CD8-positive, alpha-beta memory T cell (primary cell): Measurements from ENCODE around the gene ZNF598. TPM values are rescaled to one million over a fixed set of nuclear protein-coding genes. Genes with fewer than 3 reads are reported as not detected.

ENCODE experiments used
- polyA plus RNA-seq: library from polyadenylated mRNA; unstranded; fragments of 300-500 nt; fragmentation: Illumina TruSeq; gene quantifications from one replicate; pipeline ENCODE4 v1.2.3, GENCODE V29; 2021
- total RNA-seq, 2 experiments: library from RNA; stranded (reverse); gene quantifications; one replicate each; pipeline ENCODE4 v1.2.3, GENCODE V29; 2021

The ZNF598 gene
- total and polyA plus RNA-seq, 3 experiments from 2014 or later = 11.3 to 96.6 (median 91.8) TPM

Other genes with a start within 250 kb of the ZNF598 start
Only the 30 nearest of the 33 such genes appear.
- gene MRPS34, start 236.7 kb downstream of the ZNF598 start, total RNA-seq = 100 to 1,000 TPM; 172 to 176 TPM
- 155 TPM for gene MRPS34, start 236.7 kb downstream of the ZNF598 start, polyA plus RNA-seq
- gene SPSB3, start 227.2 kb downstream of the ZNF598 start, total RNA-seq = 10 to 100 TPM; 30.6 to 31.5 TPM
- 63.9 TPM for gene SPSB3, start 227.2 kb downstream of the ZNF598 start, polyA plus RNA-seq
- 10 to 100 TPM; 73.9 to 82.8 TPM for gene NUBP2, start 226.9 kb downstream of the ZNF598 start, total RNA-seq
- 96.6 TPM for gene NUBP2, start 226.9 kb downstream of the ZNF598 start, polyA plus RNA-seq
- not detected for gene IGFALS, start 216.1 kb downstream of the ZNF598 start, total RNA-seq
- gene IGFALS, start 216.1 kb downstream of the ZNF598 start, polyA plus RNA-seq = not detected
- gene HAGH, start 183.0 kb downstream of the ZNF598 start, total RNA-seq = 10 to 100 TPM; 41.2 to 44.5 TPM
- gene HAGH, start 183.0 kb downstream of the ZNF598 start, polyA plus RNA-seq = 54.3 TPM
- gene FAHD1, start 182.6 kb downstream of the ZNF598 start, total RNA-seq = 10 to 100 TPM; 19.3 to 20.9 TPM
- gene FAHD1, start 182.6 kb downstream of the ZNF598 start, polyA plus RNA-seq = 26.7 TPM
- not detected for gene MEIOB, start 137.7 kb downstream of the ZNF598 start, total RNA-seq
- not detected for gene MEIOB, start 137.7 kb downstream of the ZNF598 start, polyA plus RNA-seq
- gene HS3ST6, start 91.4 kb downstream of the ZNF598 start, total RNA-seq = not detected
- gene HS3ST6, start 91.4 kb downstream of the ZNF598 start, polyA plus RNA-seq = not detected
- 10 to 100 TPM; 20.4 TPM for gene MSRB1, start 66.6 kb downstream of the ZNF598 start, total RNA-seq
- gene MSRB1, start 66.6 kb downstream of the ZNF598 start, polyA plus RNA-seq = 20.2 TPM
- gene RPL3L, start 55.1 kb downstream of the ZNF598 start, total RNA-seq = under 1 TPM; 0.37 to 0.62 TPM
- gene RPL3L, start 55.1 kb downstream of the ZNF598 start, polyA plus RNA-seq = not detected
- gene NDUFB10, start 50.3 kb downstream of the ZNF598 start, total RNA-seq = 100 to 1,000 TPM; 150 to 152 TPM
- 236 TPM for gene NDUFB10, start 50.3 kb downstream of the ZNF598 start, polyA plus RNA-seq
- 1,000 to 10,000 TPM; 5,023 to 5,213 TPM for gene RPS2, start 45.0 kb downstream of the ZNF598 start, total RNA-seq
- 5,049 TPM for gene RPS2, start 45.0 kb downstream of the ZNF598 start, polyA plus RNA-seq
- not detected for gene RNF151, start 43.0 kb downstream of the ZNF598 start, total RNA-seq
- not detected for gene RNF151, start 43.0 kb downstream of the ZNF598 start, polyA plus RNA-seq
- 10 to 100 TPM; 74.6 to 78.0 TPM for gene TBL3, start 37.8 kb downstream of the ZNF598 start, total RNA-seq
- 62.9 TPM for gene TBL3, start 37.8 kb downstream of the ZNF598 start, polyA plus RNA-seq
- gene NOXO1, start 28.4 kb downstream of the ZNF598 start, total RNA-seq = under 1 TPM; 0.47 to 0.48 TPM
- not detected for gene NOXO1, start 28.4 kb downstream of the ZNF598 start, polyA plus RNA-seq
- 10 to 100 TPM; 41.7 to 50.1 TPM for gene GFER, start 25.6 kb downstream of the ZNF598 start, total RNA-seq
- gene GFER, start 25.6 kb downstream of the ZNF598 start, polyA plus RNA-seq = 38.4 TPM
- 1 to 10 TPM; 3.4 to 3.6 TPM for gene SYNGR3, start 19.9 kb downstream of the ZNF598 start, total RNA-seq
- gene SYNGR3, start 19.9 kb downstream of the ZNF598 start, polyA plus RNA-seq = 2.1 TPM
- gene NPW, start 10.0 kb upstream of the ZNF598 start, total RNA-seq = 10 to 100 TPM in 1 of 2 experiments, 1 to 10 TPM in 1; 9.4 to 12.5 TPM
- not detected for gene NPW, start 10.0 kb upstream of the ZNF598 start, polyA plus RNA-seq
- gene NHERF2, start 17.1 kb upstream of the ZNF598 start, total RNA-seq = 1 to 10 TPM; 3.0 to 4.1 TPM
- gene NHERF2, start 17.1 kb upstream of the ZNF598 start, polyA plus RNA-seq = 0.51 TPM
- gene NTHL1, start 38.0 kb upstream of the ZNF598 start, total RNA-seq = 10 to 100 TPM; 28.7 to 29.5 TPM
- 16.3 TPM for gene NTHL1, start 38.0 kb upstream of the ZNF598 start, polyA plus RNA-seq
- gene TSC2, start 38.2 kb upstream of the ZNF598 start, total RNA-seq = 10 to 100 TPM; 79.3 to 86.3 TPM
- gene TSC2, start 38.2 kb upstream of the ZNF598 start, polyA plus RNA-seq = 46.4 TPM
- gene PKD1, start 126.1 kb upstream of the ZNF598 start, total RNA-seq = 10 to 100 TPM; 58.9 to 66.2 TPM
- gene PKD1, start 126.1 kb upstream of the ZNF598 start, polyA plus RNA-seq = 9.9 TPM
- under 1 TPM; 0.20 to 0.55 TPM for gene RAB26, start 138.8 kb upstream of the ZNF598 start, total RNA-seq
- 0.75 TPM for gene RAB26, start 138.8 kb upstream of the ZNF598 start, polyA plus RNA-seq
- gene TRAF7, start 146.0 kb upstream of the ZNF598 start, total RNA-seq = 100 to 1,000 TPM; 102 to 106 TPM
- 7.3 TPM for gene TRAF7, start 146.0 kb upstream of the ZNF598 start, polyA plus RNA-seq
- under 1 TPM; 0.13 to 0.24 TPM for gene CASKIN1, start 186.8 kb upstream of the ZNF598 start, total RNA-seq
- not detected for gene CASKIN1, start 186.8 kb upstream of the ZNF598 start, polyA plus RNA-seq
- gene MLST8, start 195.6 kb upstream of the ZNF598 start, total RNA-seq = 10 to 100 TPM; 75.4 to 76.8 TPM
- gene MLST8, start 195.6 kb upstream of the ZNF598 start, polyA plus RNA-seq = 30.8 TPM
- gene BRICD5, start 201.0 kb upstream of the ZNF598 start, total RNA-seq = 10 to 100 TPM in 1 of 2 experiments, 1 to 10 TPM in 1; 8.4 to 10.9 TPM
- gene BRICD5, start 201.0 kb upstream of the ZNF598 start, polyA plus RNA-seq = 0.14 TPM
- gene PGP, start 205.0 kb upstream of the ZNF598 start, total RNA-seq = 10 to 100 TPM; 27.3 to 30.9 TPM
- 14.7 TPM for gene PGP, start 205.0 kb upstream of the ZNF598 start, polyA plus RNA-seq
- gene E4F1, start 213.8 kb upstream of the ZNF598 start, total RNA-seq = 10 to 100 TPM; 28.9 to 29.8 TPM
- 16.5 TPM for gene E4F1, start 213.8 kb upstream of the ZNF598 start, polyA plus RNA-seq
- 1 to 10 TPM; 1.4 to 1.5 TPM for gene DNASE1L2, start 226.6 kb upstream of the ZNF598 start, total RNA-seq
- not detected for gene DNASE1L2, start 226.6 kb upstream of the ZNF598 start, polyA plus RNA-seq